CD4-positive, alpha-beta T cell treated with Interleukin-6 at 100 ng/mL for 8 hours (primary cell): ENCODE measurements around the gene CLECL1.

Experiments used
- DNase-seq: peaks from one replicate; pipeline ENCODE4 v3.0.0-alpha.2; 2020; ENCODE audit warnings: mixed read lengths, low spot score

The CLECL1 gene

GRCh38 chr12:9732921-9733461 lies at the start of gene CLECL1:
TSS of gene CLECL1 (minus strand) at chr12:9733097.
- no peak for DNase-seq

GRCh38 chr12:9781360-9781759 lies 48.5 kb upstream of the CLECL1 start:
- no peak for DNase-seq

- DNase-seq = no peak
These were observed 46.3 kb upstream of the CLECL1 start for GRCh38 chr12:9779209-9779608.

- no peak for DNase-seq
These were observed 43.9 kb upstream of the CLECL1 start for GRCh38 chr12:9776781-9777180.

GRCh38 chr12:9773216-9773877 lies 40.5 kb upstream of the CLECL1 start:
- no peak for DNase-seq

GRCh38 chr12:9763025-9763424 lies 30.1 kb upstream of the CLECL1 start:
- DNase-seq = no peak

GRCh38 chr12:9762369-9762768 lies 29.5 kb upstream of the CLECL1 start:
- no peak for DNase-seq

GRCh38 chr12:9761419-9761781 lies 28.5 kb upstream of the CLECL1 start:
- peak; percentile 64 for DNase-seq

- DNase-seq = peak; percentile 85
These were observed 28.0 kb upstream of the CLECL1 start, which contains the start of gene CD69 for GRCh38 chr12:9760699-9761418. TSS of gene CD69 (minus strand) at chr12:9760901. CDS start at chr12:9760820, 81 bp downstream.

GRCh38 chr12:9760120-9760519 lies 27.2 kb upstream of the CLECL1 start:
- peak; percentile 27 for DNase-seq

GRCh38 chr12:9759694-9760093 lies 26.8 kb upstream of the CLECL1 start:
- DNase-seq = no peak

- DNase-seq = no peak
These were observed 25.2 kb upstream of the CLECL1 start for GRCh38 chr12:9758119-9758518.

GRCh38 chr12:9757433-9758025 lies 24.6 kb upstream of the CLECL1 start:
- DNase-seq = no peak

- DNase-seq = no peak
These were observed 23.8 kb upstream of the CLECL1 start for GRCh38 chr12:9756706-9757105.

- DNase-seq = no peak
These were observed 23.3 kb upstream of the CLECL1 start for GRCh38 chr12:9756170-9756569.

GRCh38 chr12:9755567-9755966 lies 22.7 kb upstream of the CLECL1 start:
- no peak for DNase-seq

- no peak for DNase-seq
These were observed 22.1 kb upstream of the CLECL1 start for GRCh38 chr12:9755035-9755434.

- DNase-seq = no peak
These were observed 21.4 kb upstream of the CLECL1 start for GRCh38 chr12:9754099-9754927.

- no peak for DNase-seq
These were observed 20.6 kb upstream of the CLECL1 start for GRCh38 chr12:9753498-9753897.

- DNase-seq = no peak
These were observed 20.2 kb upstream of the CLECL1 start for GRCh38 chr12:9753073-9753472.

- no peak for DNase-seq
These were observed 19.4 kb upstream of the CLECL1 start for GRCh38 chr12:9752145-9752933.
